ENCODE measurements around the gene ABL2.
"Not testable (repeated sequence)": the region's sequence is repeated elsewhere in the genome, so short reads cannot be mapped to it uniquely, and the experiment has no call there.

Gene ABL2

GRCh38 chr1:179177615-179178014 is 51.9 kb downstream of the ABL2 start:
- Histone ChIP-seq H3K79me2 (ENCODE audit: control insufficient read depth, low read length) (peaks cover 12% of the 10 kb centered on the region), H3K4me2 (ENCODE audit: low read length) (no peak overlapping the region), H4K20me1 (ENCODE audit: control insufficient read depth, insufficient read depth, low read depth, low read length) (no peaks in the 10 kb centered on the region), H3K27me3 (ENCODE audit: control insufficient read depth, low read length) (no peaks in the 10 kb centered on the region), H3K36me3 (ENCODE audit: control insufficient read depth, low read length) (no peaks in the 10 kb centered on the region), H3K27ac (ENCODE audit: low read depth, low read length) (no peak overlapping the region), H3K4me3 (ENCODE audit: low read length) (no peak overlapping the region), H3K9me3 (ENCODE audit: control insufficient read depth, insufficient read depth, low read length) (no peaks in the 10 kb centered on the region), H3K9me2 (replicated peaks; ENCODE audit: control insufficient read depth, low read length) (no peaks in the 10 kb centered on the region), H3K4me1 (ENCODE audit: control insufficient read depth, low read length) (no peaks in the 10 kb centered on the region), H3F3A (ENCODE audit: control insufficient read depth, insufficient read depth) (no peaks in the 10 kb centered on the region)
- TF ChIP-seq EZH2phosphoT487 (IDR thresholded peaks at IDR 0.05; ENCODE audit: borderline replicate concordance, low read length) (no peak), CTCF (IDR thresholded peaks at IDR 0.05; ENCODE audit: low read depth, low read length, poor library complexity, severe bottlenecking) (no peak)

- no peak overlapping the region for H3K27ac ChIP-seq (ENCODE audit: low read depth, low read length)
- H3K36me3 ChIP-seq (ENCODE audit: control insufficient read depth, low read length) = no peaks in the 10 kb centered on the region
- no peak overlapping the region for H3K4me2 ChIP-seq (ENCODE audit: low read length)
- no peak overlapping the region for H3K4me3 ChIP-seq (ENCODE audit: low read length)
- no peaks in the 10 kb centered on the region for H3K4me1 ChIP-seq (ENCODE audit: control insufficient read depth, low read length)
- no peaks in the 10 kb centered on the region for H3F3A ChIP-seq (ENCODE audit: control insufficient read depth, insufficient read depth)
- H3K9me3 ChIP-seq (ENCODE audit: control insufficient read depth, insufficient read depth, low read length) = no peaks in the 10 kb centered on the region
- no peak for TF ChIP-seq EZH2phosphoT487 (IDR thresholded peaks at IDR 0.05; ENCODE audit: borderline replicate concordance, low read length)
- H3K27me3 ChIP-seq (ENCODE audit: control insufficient read depth, low read length) = no peaks in the 10 kb centered on the region
- H3K79me2 ChIP-seq (ENCODE audit: control insufficient read depth, low read length) = peaks cover 14% of the 10 kb centered on the region
- no peaks in the 10 kb centered on the region for H3K9me2 ChIP-seq (replicated peaks; ENCODE audit: control insufficient read depth, low read length)
- H4K20me1 ChIP-seq (ENCODE audit: control insufficient read depth, insufficient read depth, low read depth, low read length) = no peaks in the 10 kb centered on the region
These were observed 52.3 kb downstream of the ABL2 start for GRCh38 chr1:179177182-179177581.

GRCh38 chr1:179175011-179175841 is 54.3 kb downstream of the ABL2 start:
- Histone ChIP-seq H3K4me2 (ENCODE audit: low read length) (no peak overlapping the region), H3K79me2 (ENCODE audit: control insufficient read depth, low read length) (peaks cover 17% of the 10 kb centered on the region)

GRCh38 chr1:179170468-179170770 is 59.1 kb downstream of the ABL2 start:
- not testable (repeated sequence) for H3K4me2 ChIP-seq (ENCODE audit: low read length); H3K9me3 ChIP-seq (ENCODE audit: control insufficient read depth, insufficient read depth, low read length); H3F3A ChIP-seq (ENCODE audit: control insufficient read depth, insufficient read depth); H3K27ac ChIP-seq (ENCODE audit: low read depth, low read length); H4K20me1 ChIP-seq (ENCODE audit: control insufficient read depth, insufficient read depth, low read depth, low read length); H3K36me3 ChIP-seq (ENCODE audit: control insufficient read depth, low read length); H3K9me2 ChIP-seq (replicated peaks; ENCODE audit: control insufficient read depth, low read length); H3K27me3 ChIP-seq (ENCODE audit: control insufficient read depth, low read length); H3K4me3 ChIP-seq (ENCODE audit: low read length)
- peaks cover 34% of the 10 kb centered on the region for H3K79me2 ChIP-seq (ENCODE audit: control insufficient read depth, low read length)
- peaks cover 32% of the 10 kb centered on the region for H3K4me1 ChIP-seq (ENCODE audit: control insufficient read depth, low read length)

More at GRCh38 chr1:179175011-179175841, 54.3 kb downstream of the ABL2 start:
- H3K27ac ChIP-seq (ENCODE audit: low read depth, low read length) = no peak overlapping the region
- H4K20me1 ChIP-seq (ENCODE audit: control insufficient read depth, insufficient read depth, low read depth, low read length) = no peaks in the 10 kb centered on the region
- H3K9me2 ChIP-seq (replicated peaks; ENCODE audit: control insufficient read depth, low read length) = no peaks in the 10 kb centered on the region
- TF ChIP-seq CTCF (IDR thresholded peaks at IDR 0.05; ENCODE audit: low read depth, low read length, poor library complexity, severe bottlenecking) (no peak), EZH2phosphoT487 (IDR thresholded peaks at IDR 0.05; ENCODE audit: borderline replicate concordance, low read length) (no peak)
- no peaks in the 10 kb centered on the region for H3K4me1 ChIP-seq (ENCODE audit: control insufficient read depth, low read length)
- no peaks in the 10 kb centered on the region for H3K27me3 ChIP-seq (ENCODE audit: control insufficient read depth, low read length)
- no peaks in the 10 kb centered on the region for H3K36me3 ChIP-seq (ENCODE audit: control insufficient read depth, low read length)
- no peaks in the 10 kb centered on the region for H3F3A ChIP-seq (ENCODE audit: control insufficient read depth, insufficient read depth)
- H3K4me3 ChIP-seq (ENCODE audit: low read length) = no peak overlapping the region
- H3K9me3 ChIP-seq (ENCODE audit: control insufficient read depth, insufficient read depth, low read length) = no peaks in the 10 kb centered on the region
